HepG2 (cell line): Measurements from ENCODE around the gene CAMTA2. TPM values are rescaled to one million over a fixed set of nuclear protein-coding genes. Genes with fewer than 3 reads are reported as not detected.
A peak's percentile ranks its signal among the peaks of the same experiment; 100 is the strongest.

Source experiments
- AKAP8 ChIP-seq: sonication (generic); formaldehyde crosslinking; IDR thresholded peaks from 2 replicates; pipeline ENCODE4 v1.5.1; 2020; ENCODE audit warnings: mild to moderate bottlenecking, missing genetic modification reagents
- ATF5 ChIP-seq: sonication (generic); formaldehyde crosslinking; IDR thresholded peaks from 2 replicates; pipeline ENCODE4 v1.4.0; 2020; ENCODE audit warnings: mild to moderate bottlenecking, low read depth, missing genetic modification reagents
- BHLHE40 ChIP-seq: IDR thresholded peaks from 2 replicates; pipeline ENCODE4 v1.6.1; 2011; ENCODE audit warnings: low read length, improper control_type of control experiment
- CBFB ChIP-seq: sonication (generic); formaldehyde crosslinking; IDR thresholded peaks from 2 replicates; pipeline ENCODE4 v1.4.0; 2020; ENCODE audit warnings: missing genetic modification reagents
- CBX5 ChIP-seq: sonication (generic); formaldehyde crosslinking; IDR thresholded peaks from 2 replicates; pipeline ENCODE4 v1.4.0; 2020; ENCODE audit warnings: missing genetic modification reagents, borderline replicate concordance
- CCAR2 ChIP-seq: fragments of 200-400 bp; formaldehyde crosslinking; optimal IDR thresholded peaks from 2 replicates; pipeline ENCODE3; 2018; ENCODE audit warnings: low read depth, mild to moderate bottlenecking, low read length, moderate library complexity
- CCDC6 ChIP-seq: sonication (generic); formaldehyde crosslinking; IDR thresholded peaks from 2 replicates; pipeline ENCODE4 v1.8.1; 2022; ENCODE audit warnings: mild to moderate bottlenecking, missing genetic modification reagents, moderate library complexity
- DPF2 ChIP-seq: sonication (generic); formaldehyde crosslinking; IDR thresholded peaks from 2 replicates; pipeline ENCODE4 v1.4.0; 2020; ENCODE audit warnings: mild to moderate bottlenecking, low read depth, missing genetic modification reagents, borderline replicate concordance
- ELF1 ChIP-seq: sonication (generic); formaldehyde crosslinking; IDR thresholded peaks from 2 replicates; pipeline ENCODE4 v1.4.0; 2020; ENCODE audit warnings: missing genetic modification reagents
- FOXK2 ChIP-seq: fragments of 450-650 bp; IDR thresholded peaks from 2 replicates; pipeline ENCODE4 v1.6.1; 2016
- HDAC2 ChIP-seq: sonication (generic); formaldehyde crosslinking; IDR thresholded peaks from 2 replicates; pipeline ENCODE4 v1.4.0; 2020; ENCODE audit warnings: missing genetic modification reagents
- IRF9 ChIP-seq: sonication (generic); formaldehyde crosslinking; IDR thresholded peaks from 2 replicates; pipeline ENCODE4 v1.8.0; 2022; ENCODE audit warnings: missing genetic modification reagents, mild to moderate bottlenecking, borderline replicate concordance
- MAFK ChIP-seq, 2 experiments: IDR thresholded peaks in 1 of 2; conservative IDR thresholded peaks in 1 of 2; 2 replicates each; pipeline ENCODE4 v1.6.1; 2011; ENCODE audit warnings: improper control_type of control experiment in 2 of 2, low read length in 2 of 2
- MIXL1 ChIP-seq: IDR thresholded peaks from 2 replicates; pipeline ENCODE4 v1.6.1; 2016
- NFKBIZ ChIP-seq: IDR thresholded peaks from 2 replicates; pipeline ENCODE4 v1.6.1; 2018; ENCODE audit warnings: missing genetic modification reagents, missing compliant biosample characterization
- SOX6 ChIP-seq, 2 experiments: fragments of 450-650 bp in 1 of 2; sonication (generic) in 1 of 2; formaldehyde crosslinking in 1 of 2; IDR thresholded peaks; 2 replicates each; pipeline versions ENCODE4 v1.4.0 to v1.6.1; 2017 to 2020; ENCODE audit warnings: antibody characterized with exemption in 1 of 2, mild to moderate bottlenecking in 1 of 2, missing genetic modification reagents in 1 of 2
- THRA ChIP-seq: sonication (generic); formaldehyde crosslinking; IDR thresholded peaks from 2 replicates; pipeline ENCODE4 v1.4.0; 2020; ENCODE audit warnings: missing genetic modification reagents, borderline replicate concordance
- YY1 ChIP-seq: IDR thresholded peaks from 2 replicates; pipeline ENCODE4 v1.6.1; 2011; ENCODE audit warnings: low read length, low read depth, moderate library complexity, mild to moderate bottlenecking; ENCODE audit not compliant: insufficient read depth, insufficient replicate concordance
- ZNF143 ChIP-seq: sonication (generic); formaldehyde crosslinking; IDR thresholded peaks from 2 replicates; pipeline ENCODE4 v1.4.0; 2020; ENCODE audit warnings: missing genetic modification reagents
- ZNF230 ChIP-seq: sonication (generic); formaldehyde crosslinking; IDR thresholded peaks from 2 replicates; pipeline ENCODE4 v1.4.0; 2020; ENCODE audit warnings: mild to moderate bottlenecking, missing genetic modification reagents
- ZNF263 ChIP-seq: sonication (generic); formaldehyde crosslinking; IDR thresholded peaks from 2 replicates; pipeline ENCODE4 v1.4.0; 2020; ENCODE audit warnings: missing genetic modification reagents
- ZNF282 ChIP-seq: fragments of 450-650 bp; IDR thresholded peaks from 2 replicates; pipeline ENCODE4 v1.6.1; 2018; ENCODE audit not compliant: partially characterized antibody
- ZNF343 ChIP-seq: sonication (generic); formaldehyde crosslinking; IDR thresholded peaks from 2 replicates; pipeline ENCODE4 v1.4.0; 2020; ENCODE audit warnings: mild to moderate bottlenecking, missing genetic modification reagents
- ZNF44 ChIP-seq: sonication (generic); formaldehyde crosslinking; IDR thresholded peaks from 2 replicates; pipeline ENCODE4 v1.5.1; 2020; ENCODE audit warnings: mild to moderate bottlenecking, missing genetic modification reagents
- ZNF557 ChIP-seq: sonication (generic); formaldehyde crosslinking; IDR thresholded peaks from 2 replicates; pipeline ENCODE4 v1.4.0; 2020; ENCODE audit warnings: missing genetic modification reagents
- ZNF614 ChIP-seq: IDR thresholded peaks from 2 replicates; pipeline ENCODE4 v1.6.1; 2018; ENCODE audit warnings: missing biosample characterization, missing genetic modification reagents, inconsistent platforms, borderline replicate concordance
- ZNF747 ChIP-seq: sonication (generic); formaldehyde crosslinking; IDR thresholded peaks from 2 replicates; pipeline ENCODE4 v1.8.1; 2023; ENCODE audit warnings: missing genetic modification reagents, mild to moderate bottlenecking, borderline replicate concordance
- ZNF775 ChIP-seq: sonication (generic); formaldehyde crosslinking; IDR thresholded peaks from 2 replicates; pipeline ENCODE4 v1.4.0; 2020; ENCODE audit warnings: missing genetic modification reagents, mild to moderate bottlenecking, moderate library complexity, borderline replicate concordance
- ZNF841 ChIP-seq: sonication (generic); formaldehyde crosslinking; IDR thresholded peaks from 2 replicates; pipeline ENCODE4 v1.8.1; 2023; ENCODE audit warnings: missing genetic modification reagents, borderline replicate concordance
- ZSCAN29 ChIP-seq: sonication (generic); formaldehyde crosslinking; conservative IDR thresholded peaks from 2 replicates; pipeline ENCODE4 v1.4.0; 2020; ENCODE audit warnings: mild to moderate bottlenecking, missing genetic modification reagents
- polyA plus RNA-seq, 8 experiments: library from polyadenylated mRNA; depleted of rRNA in 3 of 8; stranded (reverse) in 7 of 8; unstranded in 1 of 8; fragments of >200 nt; fragmentation: Illumina TruSeq in 4 of 8; extraction: Trizol in 4 of 8; gene quantifications; 2 replicates each; pipeline versions ENCODE4 v1.2.1 to v1.2.3, GENCODE V29; 2011 to 2016; ENCODE audit warnings: low read depth in 4 of 8, missing spikeins in 1 of 8, mixed read lengths in 1 of 8; ENCODE audit not compliant: insufficient read depth in 1 of 8
- total RNA-seq, 5 experiments: library from RNA; depleted of rRNA; stranded (reverse); fragments of >200 nt; fragmentation: Illumina TruSeq; extraction: Trizol; gene quantifications; 2 replicates each; pipeline ENCODE4 v1.2.3, GENCODE V29; 2016; ENCODE audit warnings: low read depth in 1 of 5

Gene CAMTA2
- total and polyA plus RNA-seq, 2 of the 13 experiments (the other 11 are each of a cell fraction or from before 2014, with no cell fraction given) = 4.1 to 7.1 TPM

GRCh38 chr17:4949321-4950074, 38.0 kb downstream of the CAMTA2 start (continued):
- TF ChIP-seq SOX6 (IDR thresholded peaks at IDR 0.05) (no peak), SOX6 (CRISPR knock-in tag; IDR thresholded peaks at IDR 0.05) (no peak; the same call in none of the 2 replicates), ZNF775 (no peak), ZNF343 (peak; percentile 72; the same call in 1 of the 2 replicates), ZNF44 (CRISPR knock-in tag) (no peak), CCAR2 (no peak), CBX5 (CRISPR knock-in tag) (no peak), IRF9 (CRISPR knock-in tag) (no peak; the same call in 1 of the 2 replicates), YY1 (peak; percentile 65), MAFK (conservative IDR thresholded peaks at IDR 0.05 in 1 of 2, IDR thresholded peaks at IDR 0.05 in 1 of 2; ENCODE audit: low read length in 2 of 2) (no peak), MIXL1 (CRISPR knock-in tag) (no peak), CBFB (CRISPR knock-in tag) (no peak), ZNF747 (CRISPR knock-in tag) (peak; percentile 35; the same call in 1 of the 2 replicates), DPF2 (CRISPR knock-in tag) (no peak), AKAP8 (CRISPR knock-in tag) (no peak), ZNF143 (no peak), HDAC2 (CRISPR knock-in tag) (no peak; the same call in 1 of the 2 replicates), CCDC6 (peak; percentile 85; the same call in 1 of the 2 replicates), ELF1 (no peak), FOXK2 (no peak), NFKBIZ (CRISPR knock-in tag) (peak; percentile 41; the same call in 1 of the 2 replicates), ZNF282 (no peak), ZSCAN29 (CRISPR knock-in tag) (no peak), ZNF841 (CRISPR knock-in tag) (peak; percentile 30; the same call in 1 of the 2 replicates), ZNF614 (CRISPR knock-in tag) (no peak), ZNF230 (peak; percentile 85), ZNF263 (CRISPR knock-in tag) (no peak), ZNF557 (CRISPR knock-in tag) (no peak), ATF5 (CRISPR knock-in tag) (no peak), THRA (CRISPR knock-in tag) (peak; percentile 57), BHLHE40 (peak; percentile 88)
